K562 (cell line): ENCODE measurements around the gene FAM240A. TPM values are rescaled to one million over a fixed set of nuclear protein-coding genes. Genes with fewer than 3 reads are reported as not detected.

Source experiments
- ADNP ChIP-seq: fragments of 200-800 bp; sonication (Bioruptor generic); IDR thresholded peaks from 2 replicates; pipeline ENCODE4 v1.6.1; 2016; ENCODE audit warnings: missing genetic modification characterization, missing compliant biosample characterization
- MBD2 ChIP-seq: sonication (generic); IDR thresholded peaks from 2 replicates; pipeline ENCODE4 v1.6.1; 2016; ENCODE audit warnings: low read depth, borderline replicate concordance
- MIER1 ChIP-seq: fragments of 450-650 bp; IDR thresholded peaks from 2 replicates; pipeline ENCODE4 v1.6.1; 2016; ENCODE audit warnings: antibody characterized with exemption, mild to moderate bottlenecking, low read depth
- MYC ChIP-seq, 2 experiments: fragments of 250-450 bp in 1 of 2; sonication (Bioruptor Pico) in 1 of 2; IDR thresholded peaks; 2 replicates each; pipeline versions ENCODE4 v1.5.1 to v1.6.1; 2012 to 2021; ENCODE audit warnings: low read depth in 2 of 2, borderline replicate concordance in 1 of 2, improper control_type of control experiment in 1 of 2, low read length in 1 of 2, mild to moderate bottlenecking in 1 of 2, moderate library complexity in 1 of 2
- NFRKB ChIP-seq: fragments of 450-650 bp; IDR thresholded peaks from 2 replicates; pipeline ENCODE4 v1.6.1; 2016; ENCODE audit warnings: low read depth
- RAD21 ChIP-seq, 2 experiments: fragments of 250-450 bp in 1 of 2; fragments of 450-650 bp in 1 of 2; sonication (Bioruptor Pico) in 1 of 2; formaldehyde crosslinking in 1 of 2; IDR thresholded peaks in 1 of 2; conservative IDR thresholded peaks in 1 of 2; 2 replicates each; pipeline versions ENCODE4 v1.4.0 to v1.8.0; 2020 to 2022; ENCODE audit warnings: mild to moderate bottlenecking in 2 of 2, moderate library complexity in 1 of 2
- RFX7 ChIP-seq: fragments of 250-450 bp; sonication (Bioruptor Pico); IDR thresholded peaks from 2 replicates; pipeline ENCODE4 v1.5.1; 2021; ENCODE audit warnings: mild to moderate bottlenecking
- RHOXF2B ChIP-seq: fragments of 250-450 bp; sonication (Bioruptor Pico); conservative IDR thresholded peaks from 2 replicates; pipeline ENCODE4 v1.5.1; 2021
- SOX6 ChIP-seq: fragments of 450-650 bp; IDR thresholded peaks from 2 replicates; pipeline ENCODE4 v1.6.1; 2014; ENCODE audit warnings: mild to moderate bottlenecking
- ZBTB7A ChIP-seq: IDR thresholded peaks from 2 replicates; pipeline ENCODE4 v1.6.1; 2011; ENCODE audit warnings: low read depth, mild to moderate bottlenecking, low read length, moderate library complexity, borderline replicate concordance; ENCODE audit not compliant: control insufficient read depth
- ZNF224 ChIP-seq: sonication (generic); formaldehyde crosslinking; IDR thresholded peaks from 2 replicates; pipeline ENCODE4 v1.8.0; 2022; ENCODE audit warnings: mild to moderate bottlenecking, missing genetic modification reagents
- ZNF41 ChIP-seq: fragments of 250-450 bp; sonication (Bioruptor Pico); conservative IDR thresholded peaks from 2 replicates; pipeline ENCODE4 v1.4.0; 2020; ENCODE audit warnings: mild to moderate bottlenecking
- ZNF584 ChIP-seq: fragments of 200-800 bp; sonication (Bioruptor generic); IDR thresholded peaks from 2 replicates; pipeline ENCODE4 v1.6.1; 2016; ENCODE audit warnings: low read depth, mild to moderate bottlenecking, missing genetic modification characterization, missing compliant biosample characterization
- ZNF79 ChIP-seq: fragments of 250-450 bp; sonication (Bioruptor Pico); IDR thresholded peaks from 2 replicates; pipeline ENCODE4 v1.4.0; 2020; ENCODE audit warnings: low read depth, mild to moderate bottlenecking, moderate library complexity
- ZSCAN32 ChIP-seq: fragments of 450-650 bp; formaldehyde crosslinking; IDR thresholded peaks from 2 replicates; pipeline ENCODE4 v1.4.0; 2020; ENCODE audit warnings: mild to moderate bottlenecking, moderate library complexity
- polyA plus RNA-seq, 8 experiments: library from polyadenylated mRNA; depleted of rRNA in 4 of 8; stranded (reverse) in 5 of 8; unstranded in 3 of 8; fragments of >200 nt; fragmentation: Nextera tagmentation in 2 of 8; fragmentation: Illumina TruSeq in 1 of 8; extraction: Ambion mirVana in 2 of 8; extraction: Trizol in 1 of 8; gene quantifications; 2 replicates each; pipeline versions ENCODE4 v1.2.1 to v1.2.3, GENCODE V29; 2011 to 2014; ENCODE audit warnings: inconsistent platforms in 1 of 8, missing spikeins in 1 of 8
- total RNA-seq, 7 experiments: library from RNA; depleted of rRNA in 6 of 7; stranded (reverse); fragments of >200 nt in 6 of 7; fragmentation: Illumina TruSeq in 2 of 7; extraction: Trizol in 2 of 7; gene quantifications; 2 replicates each; pipeline versions ENCODE4 v1.2.1 to v1.2.3, GENCODE V29; 2011 to 2021; ENCODE audit warnings: low replicate concordance in 1 of 7
- TF ChIP-seq, protein P1 (sequence below): IDR thresholded peaks from 2 replicates; pipeline ENCODE4 v1.6.1; 2016; ENCODE audit warnings: missing genetic modification characterization, missing compliant biosample characterization
- TF ChIP-seq, protein P2 (sequence below): fragments of 250-450 bp; sonication (Bioruptor Pico); IDR thresholded peaks from 2 replicates; pipeline ENCODE4 v1.4.0; 2020; ENCODE audit warnings: mild to moderate bottlenecking
- TF ChIP-seq, protein P3 (sequence below): fragments of 450-650 bp; IDR thresholded peaks from 2 replicates; pipeline ENCODE4 v1.6.1; 2016
- TF ChIP-seq, protein P4 (sequence below): sonication (generic); formaldehyde crosslinking; IDR thresholded peaks from 2 replicates; pipeline ENCODE4 v1.8.1; 2023; ENCODE audit warnings: mild to moderate bottlenecking, missing genetic modification reagents

Gene FAM240A
- total and polyA plus RNA-seq, 9 of the 15 experiments (the other 6 are each of a cell fraction or from before 2014, with no cell fraction given), result not detected

DNA sequence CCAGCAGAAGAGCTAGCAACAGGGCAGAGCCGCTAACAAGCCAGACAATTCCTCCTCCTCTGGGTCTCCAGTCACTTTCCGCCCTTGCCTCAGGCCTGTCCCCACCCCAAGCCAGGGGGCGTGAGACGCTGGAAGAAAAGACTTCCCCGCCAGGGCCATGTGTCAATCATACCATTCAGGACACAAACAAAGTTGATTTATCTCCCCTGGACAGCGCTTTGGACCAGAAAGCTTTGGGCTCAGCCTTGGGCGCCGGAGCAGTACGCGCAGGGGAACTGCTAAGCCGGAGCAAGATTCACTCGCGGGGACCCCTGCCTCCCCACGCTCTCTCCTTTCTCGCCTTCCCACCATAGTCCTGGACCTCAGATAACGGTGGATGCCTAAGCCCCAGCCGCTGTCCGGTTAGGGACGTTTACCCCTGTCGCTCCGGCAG, 46.7 kb upstream of the FAM240A start (continued):
- TF ChIP-seq RAD21 (CRISPR knock-in tag; conservative IDR thresholded peaks at IDR 0.05 in 1 of 2, IDR thresholded peaks at IDR 0.05 in 1 of 2) (0 out of 4 replicates have a peak, but pooled peaks of 1 of the 2 experiments have one; percentile 4), ADNP (no peak), NFRKB (no peak), MBD2 (no peak), RHOXF2B (CRISPR knock-in tag) (no peak), MIER1 (no peak), ZNF584 (CRISPR knock-in tag) (no peak), MYC (IDR thresholded peaks at IDR 0.05; ENCODE audit: low read depth, low read length) (no peak), MYC (CRISPR knock-in tag; IDR thresholded peaks at IDR 0.05; ENCODE audit: borderline replicate concordance, low read depth) (no peak), SOX6 (no peak), ZNF79 (CRISPR knock-in tag) (no peak), ZNF224 (CRISPR knock-in tag) (no peak), ZSCAN32 (no peak), ZNF41 (CRISPR knock-in tag) (no peak), RFX7 (CRISPR knock-in tag) (no peak), ZBTB7A (peak; percentile 25; the same call in 1 of the 2 replicates)
- TF ChIP-seq, protein P1, sequence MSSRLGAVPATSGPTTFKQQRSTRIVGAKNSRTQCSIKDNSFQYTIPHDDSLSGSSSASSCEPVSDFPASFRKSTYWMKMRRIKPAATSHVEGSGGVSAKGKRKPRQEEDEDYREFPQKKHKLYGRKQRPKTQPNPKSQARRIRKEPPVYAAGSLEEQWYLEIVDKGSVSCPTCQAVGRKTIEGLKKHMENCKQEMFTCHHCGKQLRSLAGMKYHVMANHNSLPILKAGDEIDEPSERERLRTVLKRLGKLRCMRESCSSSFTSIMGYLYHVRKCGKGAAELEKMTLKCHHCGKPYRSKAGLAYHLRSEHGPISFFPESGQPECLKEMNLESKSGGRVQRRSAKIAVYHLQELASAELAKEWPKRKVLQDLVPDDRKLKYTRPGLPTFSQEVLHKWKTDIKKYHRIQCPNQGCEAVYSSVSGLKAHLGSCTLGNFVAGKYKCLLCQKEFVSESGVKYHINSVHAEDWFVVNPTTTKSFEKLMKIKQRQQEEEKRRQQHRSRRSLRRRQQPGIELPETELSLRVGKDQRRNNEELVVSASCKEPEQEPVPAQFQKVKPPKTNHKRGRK (tag), result no peak
- TF ChIP-seq, protein P2, sequence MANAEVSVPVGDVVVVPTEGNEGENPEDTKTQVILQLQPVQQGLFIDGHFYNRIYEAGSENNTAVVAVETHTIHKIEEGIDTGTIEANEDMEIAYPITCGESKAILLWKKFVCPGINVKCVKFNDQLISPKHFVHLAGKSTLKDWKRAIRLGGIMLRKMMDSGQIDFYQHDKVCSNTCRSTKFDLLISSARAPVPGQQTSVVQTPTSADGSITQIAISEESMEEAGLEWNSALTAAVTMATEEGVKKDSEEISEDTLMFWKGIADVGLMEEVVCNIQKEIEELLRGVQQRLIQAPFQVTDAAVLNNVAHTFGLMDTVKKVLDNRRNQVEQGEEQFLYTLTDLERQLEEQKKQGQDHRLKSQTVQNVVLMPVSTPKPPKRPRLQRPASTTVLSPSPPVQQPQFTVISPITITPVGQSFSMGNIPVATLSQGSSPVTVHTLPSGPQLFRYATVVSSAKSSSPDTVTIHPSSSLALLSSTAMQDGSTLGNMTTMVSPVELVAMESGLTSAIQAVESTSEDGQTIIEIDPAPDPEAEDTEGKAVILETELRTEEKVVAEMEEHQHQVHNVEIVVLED (CRISPR knock-in tag), result no peak
- TF ChIP-seq, protein P3, sequence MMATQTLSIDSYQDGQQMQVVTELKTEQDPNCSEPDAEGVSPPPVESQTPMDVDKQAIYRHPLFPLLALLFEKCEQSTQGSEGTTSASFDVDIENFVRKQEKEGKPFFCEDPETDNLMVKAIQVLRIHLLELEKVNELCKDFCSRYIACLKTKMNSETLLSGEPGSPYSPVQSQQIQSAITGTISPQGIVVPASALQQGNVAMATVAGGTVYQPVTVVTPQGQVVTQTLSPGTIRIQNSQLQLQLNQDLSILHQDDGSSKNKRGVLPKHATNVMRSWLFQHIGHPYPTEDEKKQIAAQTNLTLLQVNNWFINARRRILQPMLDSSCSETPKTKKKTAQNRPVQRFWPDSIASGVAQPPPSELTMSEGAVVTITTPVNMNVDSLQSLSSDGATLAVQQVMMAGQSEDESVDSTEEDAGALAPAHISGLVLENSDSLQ, result peak; percentile 95
- TF ChIP-seq, protein P4, sequence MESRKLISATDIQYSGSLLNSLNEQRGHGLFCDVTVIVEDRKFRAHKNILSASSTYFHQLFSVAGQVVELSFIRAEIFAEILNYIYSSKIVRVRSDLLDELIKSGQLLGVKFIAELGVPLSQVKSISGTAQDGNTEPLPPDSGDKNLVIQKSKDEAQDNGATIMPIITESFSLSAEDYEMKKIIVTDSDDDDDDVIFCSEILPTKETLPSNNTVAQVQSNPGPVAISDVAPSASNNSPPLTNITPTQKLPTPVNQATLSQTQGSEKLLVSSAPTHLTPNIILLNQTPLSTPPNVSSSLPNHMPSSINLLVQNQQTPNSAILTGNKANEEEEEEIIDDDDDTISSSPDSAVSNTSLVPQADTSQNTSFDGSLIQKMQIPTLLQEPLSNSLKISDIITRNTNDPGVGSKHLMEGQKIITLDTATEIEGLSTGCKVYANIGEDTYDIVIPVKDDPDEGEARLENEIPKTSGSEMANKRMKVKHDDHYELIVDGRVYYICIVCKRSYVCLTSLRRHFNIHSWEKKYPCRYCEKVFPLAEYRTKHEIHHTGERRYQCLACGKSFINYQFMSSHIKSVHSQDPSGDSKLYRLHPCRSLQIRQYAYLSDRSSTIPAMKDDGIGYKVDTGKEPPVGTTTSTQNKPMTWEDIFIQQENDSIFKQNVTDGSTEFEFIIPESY (CRISPR knock-in tag), result no peak
